ENCODE measurements around the gene TTYH2.

The TTYH2 gene

GRCh38 chr17:74295625-74296547 is 82.5 kb downstream of the TTYH2 start:
- DNase-seq (ENCODE audit: extremely low spot score), result no peak
- ChIA-PET CTCF (interaction anchor here (0.8 to 3.6 kb wide), 10 partner anchors 9 to 475 kb away, joined by 3 to 29 read pairs (median 4); partner anchors contain the start of genes BTBD17 and GPR142), POLR2A (interaction anchor here (0.6 kb wide), 1 partner anchor 12 kb away, joined by 5 read pairs; no protein-coding TSS in a partner anchor)
- TF ChIP-seq CTCF (IDR thresholded peaks at IDR 0.05; ENCODE audit: control extremely low read depth, extremely low read depth, low read depth, missing control alignments), result no peak

GRCh38 chr17:74296548-74296936 is 83.2 kb downstream of the TTYH2 start:
- ChIA-PET POLR2A (interaction anchor here (0.6 kb wide), 1 partner anchor 13 kb away, joined by 5 read pairs; no protein-coding TSS in a partner anchor), CTCF (interaction anchor here (0.8 to 3.6 kb wide), 10 partner anchors 8 to 236 kb away, joined by 3 to 29 read pairs (median 4); partner anchors contain the start of genes BTBD17 and GPR142)
- DNase-seq (ENCODE audit: extremely low spot score), result no peak
- peak; percentile 62 for TF ChIP-seq CTCF (IDR thresholded peaks at IDR 0.05; ENCODE audit: control extremely low read depth, extremely low read depth, low read depth, missing control alignments)

- no peak for DNase-seq (ENCODE audit: extremely low spot score)
- TF ChIP-seq CTCF (IDR thresholded peaks at IDR 0.05; ENCODE audit: control extremely low read depth, extremely low read depth, low read depth, missing control alignments), result no peak
- CTCF ChIA-PET, result interaction anchor here (0.7 to 3.6 kb wide), 11 partner anchors 10 to 292 kb away, joined by 3 to 16 read pairs (median 4); no protein-coding TSS in a partner anchor
- POLR2A ChIA-PET, result no interaction called here
Measured at GRCh38 chr17:74297941-74298340, 84.6 kb downstream of the TTYH2 start.

GRCh38 chr17:74298778-74299177 is 85.4 kb downstream of the TTYH2 start:
- TF ChIP-seq CTCF (IDR thresholded peaks at IDR 0.05; ENCODE audit: control extremely low read depth, extremely low read depth, low read depth, missing control alignments), result no peak
- ChIA-PET POLR2A (no interaction called here), CTCF (interaction anchor here (0.7 to 3.6 kb wide), 13 partner anchors 14 to 291 kb away, joined by 3 to 16 read pairs (median 3); partner anchors contain the start of gene GPR142)
- DNase-seq (ENCODE audit: extremely low spot score), result no peak

- ChIA-PET CTCF (interaction anchor here (0.7 to 3.6 kb wide), 16 partner anchors 8 to 290 kb away, joined by 3 to 16 read pairs (median 4); partner anchors contain the start of gene GPR142), POLR2A (no interaction called here)
- TF ChIP-seq CTCF (IDR thresholded peaks at IDR 0.05; ENCODE audit: control extremely low read depth, extremely low read depth, low read depth, missing control alignments), result no peak
- no peak for DNase-seq (ENCODE audit: extremely low spot score)
Measured at GRCh38 chr17:74299226-74300009, 86.0 kb downstream of the TTYH2 start.

GRCh38 chr17:74303305-74303704 is 89.9 kb downstream of the TTYH2 start:
- POLR2A ChIA-PET, result interaction anchor here (0.6 kb wide), 1 partner anchor 157 kb away, joined by 8 read pairs; no protein-coding TSS in a partner anchor
- DNase-seq (ENCODE audit: extremely low spot score), result no peak
- CTCF ChIA-PET, result interaction anchor here (1.5 to 2.1 kb wide), 3 partner anchors 9 to 154 kb away, joined by 4 read pairs; no protein-coding TSS in a partner anchor
- TF ChIP-seq CTCF (IDR thresholded peaks at IDR 0.05; ENCODE audit: control extremely low read depth, extremely low read depth, low read depth, missing control alignments), result no peak
